Keratinocyte (primary cell): ENCODE data around the gene ADI1. TPM values are rescaled to one million over a fixed set of nuclear protein-coding genes. Genes with fewer than 3 reads are reported as not detected.

Experiments used
- DNase-seq: peaks from one replicate; pipeline ENCODE4 v3.0.0-alpha.2; 2011; ENCODE audit warnings: low read depth, missing footprints, low spot score
- FAIRE-seq: peaks from 2 replicates; lab custom pipeline; 2011; peaks lifted over from hg19 to GRCh38; lab: Jason Lieb, UNC
- H2AFZ ChIP-seq: 2 replicates; pipeline ENCODE4 v1.6.0; 2012; ENCODE audit warnings: low read length, control low read depth, inconsistent platforms; ENCODE audit not compliant: control insufficient read depth
- H3K27ac ChIP-seq: 2 replicates; pipeline ENCODE4 v1.5.1; 2011; ENCODE audit warnings: low read length; ENCODE audit not compliant: control insufficient read depth, insufficient read depth
- H3K27me3 ChIP-seq: 3 replicates; pipeline ENCODE4 v1.6.0; 2011; ENCODE audit warnings: low read length; ENCODE audit not compliant: control insufficient read depth, insufficient read depth; ENCODE audit errors: extremely low read depth
- H3K36me3 ChIP-seq, 2 experiments: 2 replicates in 1 of 2; 3 replicates in 1 of 2; pipeline ENCODE4 v1.5.1; 2011; ENCODE audit warnings: low read length in 2 of 2, mild to moderate bottlenecking in 1 of 2; ENCODE audit not compliant: control insufficient read depth in 2 of 2, insufficient read depth in 2 of 2; ENCODE audit errors: extremely low read depth in 1 of 2
- H3K4me1 ChIP-seq: 3 replicates; pipeline ENCODE4 v1.5.1; 2011; ENCODE audit warnings: low read length; ENCODE audit not compliant: control insufficient read depth, insufficient read depth; ENCODE audit errors: extremely low read depth
- H3K4me2 ChIP-seq: 3 replicates; pipeline ENCODE4 v1.6.0; 2011; ENCODE audit warnings: low read depth, low read length; ENCODE audit not compliant: control insufficient read depth, insufficient read depth; ENCODE audit errors: extremely low read depth
- H3K4me3 ChIP-seq, 3 experiments: fragments of 200-600 bp in 1 of 3; sonication (generic) in 1 of 3; 2 replicates in 2 of 3; 3 replicates in 1 of 3; pipeline ENCODE4 v1.5.1; 2011 to 2016; ENCODE audit warnings: low read length in 3 of 3, mild to moderate bottlenecking in 3 of 3, control low read depth in 2 of 3, inconsistent platforms in 1 of 3, low read depth in 1 of 3, mixed read lengths in 1 of 3, mixed run types in 1 of 3, moderate library complexity in 1 of 3; ENCODE audit not compliant: control insufficient read depth in 2 of 3, insufficient read depth in 2 of 3; ENCODE audit errors: extremely low read depth in 1 of 3
- H3K79me2 ChIP-seq: 2 replicates; pipeline ENCODE4 v1.6.0; 2012; ENCODE audit warnings: low read length; ENCODE audit not compliant: control insufficient read depth, insufficient read depth
- H3K9ac ChIP-seq: 3 replicates; pipeline ENCODE4 v1.6.0; 2011; ENCODE audit warnings: low read length; ENCODE audit not compliant: control insufficient read depth, insufficient read depth; ENCODE audit errors: extremely low read depth
- H3K9me1 ChIP-seq: 3 replicates; pipeline ENCODE4 v1.6.0; 2011; ENCODE audit warnings: low read length; ENCODE audit not compliant: control insufficient read depth, insufficient read depth; ENCODE audit errors: extremely low read depth
- H3K9me3 ChIP-seq: 2 replicates; pipeline ENCODE4 v1.5.1; 2012; ENCODE audit warnings: low read depth, low read length; ENCODE audit not compliant: control insufficient read depth
- H4K20me1 ChIP-seq: 3 replicates; pipeline ENCODE4 v1.6.0; 2011; ENCODE audit warnings: low read length; ENCODE audit not compliant: control insufficient read depth, insufficient read depth; ENCODE audit errors: extremely low read depth
- CTCF ChIP-seq, 3 experiments: IDR thresholded peaks in 1 of 3; conservative IDR thresholded peaks in 1 of 3; optimal IDR thresholded peaks in 1 of 3; 2 replicates in 2 of 3; 3 replicates in 1 of 3; pipeline versions ENCODE3 to v1.5.1; 2011; ENCODE audit warnings: low read length in 3 of 3, mild to moderate bottlenecking in 3 of 3, moderate library complexity in 2 of 3, control low read depth in 1 of 3, inconsistent platforms in 1 of 3; ENCODE audit not compliant: insufficient read depth in 2 of 3; ENCODE audit errors: extremely low read depth in 1 of 3
- EZH2 ChIP-seq: IDR thresholded peaks from one replicate; pipeline ENCODE4 v1.6.1; 2012; ENCODE audit warnings: inconsistent platforms, mild to moderate bottlenecking, low read length, moderate library complexity
- dilution Hi-C: fragments of 300-500 bp; cut with MboI; formaldehyde crosslinking; loops from one replicate; pipeline ENCODE4 v1.7.0; 2020; ENCODE audit warnings: low sequenced_read_pairs; ENCODE audit not compliant: extremely low pct_ligation_motif_present
- polyA plus RNA-seq, 5 experiments: library from polyadenylated mRNA; depleted of rRNA in 3 of 5; stranded (reverse) in 3 of 5; stranded (forward) in 1 of 5; unstranded in 1 of 5; fragments of >200 nt; gene quantifications; 1 replicate in 1 of 5; 2 replicates in 3 of 5; 3 replicates in 1 of 5; pipeline versions ENCODE4 v1.2.1 to v1.2.3, GENCODE V29; 2011 to 2012; ENCODE audit warnings: missing spikeins in 2 of 5, low read depth in 1 of 5, low replicate concordance in 1 of 5

The ADI1 gene
- polyA plus RNA-seq, 1 donor (not counting 4 experiments of a cell fraction or from before 2014, with no cell fraction given) = 47.4 TPM

DNA sequence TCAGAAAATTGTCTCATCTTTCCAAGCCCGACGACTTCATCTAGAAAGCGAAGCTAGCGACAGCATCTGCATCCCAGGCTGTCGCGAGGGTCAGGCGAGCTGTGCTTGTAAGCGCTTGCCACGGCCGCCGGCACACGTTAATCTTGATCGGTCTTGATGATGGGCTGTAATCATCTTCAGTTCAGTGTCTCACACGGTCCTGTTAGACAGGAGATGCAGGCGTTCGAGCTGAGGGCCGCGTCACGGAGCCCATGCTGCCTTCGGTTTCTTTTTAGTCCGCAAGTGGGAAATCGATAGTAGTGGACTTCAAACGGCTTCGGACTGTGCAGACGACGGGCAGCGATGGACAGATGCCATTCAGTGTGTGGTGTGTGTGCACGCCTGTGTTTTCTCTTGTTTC, 43.6 kb downstream of the ADI1 start:
- Histone ChIP-seq H3K4me2 (no peak overlapping the region), H3K9me3 (no peaks in the 10 kb centered on the region), H3K36me3 (peaks cover 6 to 12% of the 10 kb centered on the region in 2 experiments), H3K9me1 (no peaks in the 10 kb centered on the region), H2AFZ (no peak overlapping the region), H3K27ac (no peak overlapping the region), H3K4me1 (peaks cover under 1% of the 10 kb centered on the region), H3K79me2 (no peaks in the 10 kb centered on the region), H4K20me1 (no peaks in the 10 kb centered on the region), H3K4me3 (no peak overlapping the region), H3K27me3 (no peaks in the 10 kb centered on the region), H3K9ac (no peak overlapping the region)
- TF ChIP-seq EZH2 (no peak), CTCF (optimal IDR thresholded peaks at IDR 0.05 in 1 of 3, IDR thresholded peaks at IDR 0.05 in 1 of 3, conservative IDR thresholded peaks at IDR 0.05 in 1 of 3; ENCODE audit: extremely low read depth in 1 of 3, insufficient read depth in 2 of 3, low read length in 3 of 3) (no peak)
- dilution Hi-C loops = no loop called here
- no peak for DNase-seq
- FAIRE-seq = no peak

DNA sequence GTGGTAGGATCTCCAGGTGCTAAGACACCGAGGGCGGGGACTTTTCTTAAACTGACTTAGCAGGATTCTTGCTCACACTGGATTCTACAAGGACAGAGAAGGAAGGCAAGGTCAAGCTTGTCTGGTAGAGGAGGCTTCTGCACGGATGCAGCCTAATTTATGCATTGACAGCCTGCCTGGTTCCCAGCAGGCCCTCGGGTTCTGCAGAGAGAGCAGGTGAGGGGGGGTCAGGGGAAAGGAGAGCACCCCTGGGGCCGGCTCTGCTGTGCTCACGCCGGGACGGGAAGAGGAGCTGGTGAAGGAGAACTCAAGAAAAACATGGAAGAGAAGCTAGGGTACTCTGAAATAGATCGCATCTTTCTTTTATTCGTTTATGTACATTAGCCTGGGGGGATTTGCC, 46.4 kb downstream of the ADI1 start:
- no peak for DNase-seq
- no peak for TF ChIP-seq EZH2
- H3K9me3 ChIP-seq = no peaks in the 10 kb centered on the region
- H3K4me3 ChIP-seq = no peak overlapping the region
- no peak overlapping the region for H3K27ac ChIP-seq
- FAIRE-seq = no peak
- no peak overlapping the region for H3K9ac ChIP-seq
- H3K27me3 ChIP-seq = no peaks in the 10 kb centered on the region
- H4K20me1 ChIP-seq = no peaks in the 10 kb centered on the region
- H3K4me1 ChIP-seq = peaks cover 13% of the 10 kb centered on the region
- H2AFZ ChIP-seq = no peak overlapping the region
- H3K36me3 ChIP-seq = peaks cover 8 to 9% of the 10 kb centered on the region in 2 experiments
- no peaks in the 10 kb centered on the region for H3K79me2 ChIP-seq
- no peak overlapping the region for H3K4me2 ChIP-seq
- dilution Hi-C loops = no loop called here
- no peaks in the 10 kb centered on the region for H3K9me1 ChIP-seq

DNA sequence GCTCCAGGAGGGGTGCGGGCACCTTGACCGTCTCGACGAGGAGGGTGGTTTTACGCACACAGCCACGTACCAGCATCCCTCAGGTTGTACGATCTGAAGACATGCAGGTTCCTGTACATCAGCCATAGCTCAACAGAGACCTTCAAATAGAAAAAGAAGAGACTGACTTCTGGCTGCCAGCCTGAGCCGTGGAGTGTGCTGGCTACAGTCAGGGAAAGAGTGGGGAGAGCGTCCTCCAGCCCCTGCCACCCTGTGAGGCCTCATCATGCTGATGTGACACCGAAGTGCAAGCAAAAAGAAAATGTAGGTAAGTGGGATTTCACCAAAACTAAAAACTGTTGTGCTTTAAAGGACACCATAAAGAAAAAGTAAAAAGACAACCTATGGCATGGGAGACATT, 47.0 kb downstream of the ADI1 start:
- Histone ChIP-seq H3K4me1 (peaks cover 13% of the 10 kb centered on the region), H4K20me1 (no peaks in the 10 kb centered on the region), H3K4me2 (no peak overlapping the region), H3K27ac (no peak overlapping the region), H2AFZ (no peak overlapping the region), H3K4me3 (no peak overlapping the region), H3K79me2 (no peaks in the 10 kb centered on the region), H3K9me3 (no peaks in the 10 kb centered on the region), H3K36me3 (peaks cover 7 to 14% of the 10 kb centered on the region in 2 experiments), H3K9ac (no peak overlapping the region), H3K9me1 (no peaks in the 10 kb centered on the region), H3K27me3 (no peaks in the 10 kb centered on the region)
- no peak for DNase-seq
- no peak for TF ChIP-seq CTCF (optimal IDR thresholded peaks at IDR 0.05 in 1 of 3, IDR thresholded peaks at IDR 0.05 in 1 of 3, conservative IDR thresholded peaks at IDR 0.05 in 1 of 3; ENCODE audit: extremely low read depth in 1 of 3, insufficient read depth in 2 of 3, low read length in 3 of 3)
- no peak for TF ChIP-seq EZH2
- dilution Hi-C loops = no loop called here
- FAIRE-seq = no peak
